GM21825 (cell line): ENCODE data around the gene HSPE1.
"Not testable (repeated sequence)": the region's sequence is repeated elsewhere in the genome, so short reads cannot be mapped to it uniquely, and the experiment has no call there.

ENCODE experiments used
- ATAC-seq: cut with Tn5 transposase; IDR thresholded peaks from one replicate; pipeline ENCODE4 v1.9.1; 2021; ENCODE audit warnings: mild to moderate bottlenecking, moderate library complexity; ENCODE audit not compliant: unreplicated experiment

The HSPE1 gene

DNA sequence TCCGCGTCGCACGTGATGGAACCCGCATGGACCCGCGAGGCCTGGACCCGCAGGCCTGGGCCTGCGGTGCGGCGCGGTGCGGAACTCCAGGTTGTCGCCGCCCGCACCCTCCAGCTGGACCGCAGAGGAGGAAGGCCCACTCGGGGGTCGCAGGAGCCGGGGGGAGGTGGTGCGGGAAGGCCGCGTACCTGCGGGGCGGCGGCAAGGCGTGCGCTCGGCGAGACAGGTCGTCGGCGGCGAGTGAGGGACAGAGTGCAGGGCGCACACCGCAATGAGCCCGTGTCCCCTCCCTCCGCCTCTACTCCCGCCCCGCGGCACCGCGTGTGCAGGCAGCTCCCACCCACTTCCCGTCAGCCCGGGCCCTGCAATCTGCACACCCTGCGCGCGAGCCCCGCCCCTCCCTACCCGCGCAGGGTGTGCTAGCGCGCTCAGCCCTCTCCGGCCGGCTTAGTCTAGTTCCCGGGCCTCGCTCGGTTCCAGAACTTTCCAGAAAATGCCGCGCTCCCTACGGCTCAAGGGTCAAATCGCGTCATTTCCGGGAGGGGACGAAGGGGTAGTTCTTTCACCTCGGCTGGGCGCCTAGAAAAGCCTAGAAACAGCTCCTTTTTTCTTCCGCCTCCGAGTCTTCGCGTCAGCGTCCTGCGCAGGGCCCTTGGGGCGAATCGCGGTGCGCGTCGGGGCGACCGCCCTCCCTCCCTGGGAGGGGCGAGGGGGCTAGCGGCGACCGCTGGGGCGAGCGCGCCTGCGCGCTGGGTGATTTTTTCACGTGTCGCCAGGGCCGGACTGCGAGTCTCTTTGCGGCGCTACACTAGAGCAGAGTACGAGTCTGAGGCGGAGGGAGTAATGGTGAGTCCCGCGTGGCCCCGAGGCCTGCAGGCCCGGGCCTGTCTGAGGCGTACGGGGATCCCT lies at the start of gene HSPE1, which contains the start of gene HSPD1:
TSS of gene HSPE1 (plus strand) at position 786 of the 909 bp plus-strand sequence. CDS start at position 844, 58 bp downstream.
TSS of gene HSPD1 (minus strand) at position 247 of the 909 bp plus-strand sequence. CDS start 992 bp downstream, outside the sequence.
- ATAC-seq = peak; percentile 84

DNA sequence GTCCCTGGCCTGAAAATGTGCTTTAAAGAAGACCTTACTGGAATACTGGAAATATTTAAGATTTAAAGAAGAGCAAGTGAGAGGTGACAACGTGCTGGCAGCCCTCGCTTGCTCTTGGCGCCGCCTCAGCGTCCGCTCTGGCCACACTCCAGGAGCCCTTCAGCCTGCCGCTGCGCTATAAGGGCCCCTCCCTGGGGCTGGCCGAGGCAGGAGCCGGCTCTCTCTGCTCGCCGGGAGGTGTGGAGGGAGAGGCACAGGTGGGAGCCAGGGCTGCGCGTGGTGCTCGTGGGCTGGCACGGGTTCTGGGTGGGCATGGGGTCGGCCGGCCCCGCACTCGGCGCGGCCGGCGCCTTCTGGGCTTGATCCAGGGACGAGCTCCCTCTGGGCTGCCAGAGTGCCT lies 49.7 kb upstream of the HSPE1 start:
- ATAC-seq = no peak

DNA sequence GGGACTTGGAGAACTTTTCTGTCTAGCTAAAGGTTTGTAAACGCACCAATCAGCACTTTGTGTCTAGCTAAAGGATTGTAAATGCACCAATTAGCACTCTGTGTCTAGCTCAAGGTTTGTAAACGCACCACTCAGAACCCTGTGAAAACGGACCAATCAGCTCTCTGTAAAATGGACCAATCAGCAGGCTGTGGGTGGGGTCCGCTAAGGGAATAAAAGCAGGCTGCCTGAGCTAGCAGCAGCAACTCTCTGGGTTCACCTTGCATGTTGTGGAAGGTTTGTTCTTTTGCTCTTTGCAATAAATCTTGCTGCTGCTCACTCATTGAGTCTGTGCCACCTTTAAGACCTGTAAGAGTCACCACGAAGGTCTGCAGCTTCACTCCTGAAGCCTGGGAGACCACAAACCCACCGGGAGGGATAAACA lies 49.2 kb upstream of the HSPE1 start:
- ATAC-seq = not testable (repeated sequence)

DNA sequence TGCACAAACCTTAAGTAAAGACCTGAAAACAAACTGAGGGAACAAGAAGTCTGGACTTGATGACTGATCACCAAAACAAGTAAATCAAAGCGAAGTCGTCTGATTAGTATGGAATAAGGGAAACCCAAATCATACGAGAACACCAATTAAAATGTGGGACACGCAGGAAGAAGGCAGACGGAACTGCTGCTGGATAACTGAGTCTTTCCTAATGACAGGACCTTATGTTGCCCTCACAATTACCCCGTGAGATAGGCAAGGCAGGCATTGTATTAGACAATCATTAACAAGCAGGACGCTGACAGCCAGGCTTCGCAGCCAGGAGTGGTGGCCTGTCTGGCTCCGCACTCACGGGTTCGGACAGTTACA lies 47.4 kb upstream of the HSPE1 start:
- ATAC-seq = no peak

DNA sequence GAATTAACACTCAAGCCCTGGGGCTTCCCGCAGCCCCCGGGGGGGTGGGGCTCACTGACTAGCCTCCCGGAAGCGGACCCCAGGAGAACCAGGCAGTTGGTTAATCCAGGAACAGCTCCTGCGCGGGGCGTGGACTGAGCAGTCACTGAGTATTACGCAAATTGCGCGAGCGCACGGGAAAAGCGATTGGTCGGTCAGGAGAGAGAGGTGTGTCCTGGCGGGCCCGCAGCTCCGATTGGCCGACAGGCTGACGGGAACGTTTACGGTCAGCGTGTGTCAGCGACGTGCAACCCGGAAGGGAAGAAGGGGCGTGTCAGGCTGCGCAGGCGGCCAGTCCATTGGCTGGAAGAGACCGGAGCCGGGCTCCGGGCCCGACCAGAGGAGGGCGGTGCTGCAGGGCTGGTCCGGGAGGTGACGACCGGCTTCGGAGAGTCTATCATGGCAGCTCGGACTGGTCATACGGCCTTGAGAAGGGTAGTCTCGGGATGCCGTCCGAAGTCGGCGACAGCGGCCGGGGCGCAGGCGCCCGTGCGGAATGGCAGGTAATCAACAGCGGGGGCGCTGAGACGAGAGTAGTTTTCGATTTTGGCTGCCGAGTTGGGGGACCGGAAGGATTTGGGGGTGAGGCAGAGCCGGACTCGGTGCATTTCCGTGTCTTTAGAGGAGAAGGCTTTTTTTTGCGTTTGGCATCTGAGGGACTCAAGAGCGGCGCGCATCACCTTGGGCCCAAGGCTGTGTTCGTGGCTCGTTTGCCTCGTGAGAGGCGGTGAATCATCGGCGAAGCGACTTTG lies 46.9 kb upstream of the HSPE1 start, which contains the start of gene COQ10B:
TSS of gene COQ10B (plus strand) at position 430 of the 791 bp plus-strand sequence. CDS start at position 439, 9 bp downstream.
- ATAC-seq = peak; percentile 94

DNA sequence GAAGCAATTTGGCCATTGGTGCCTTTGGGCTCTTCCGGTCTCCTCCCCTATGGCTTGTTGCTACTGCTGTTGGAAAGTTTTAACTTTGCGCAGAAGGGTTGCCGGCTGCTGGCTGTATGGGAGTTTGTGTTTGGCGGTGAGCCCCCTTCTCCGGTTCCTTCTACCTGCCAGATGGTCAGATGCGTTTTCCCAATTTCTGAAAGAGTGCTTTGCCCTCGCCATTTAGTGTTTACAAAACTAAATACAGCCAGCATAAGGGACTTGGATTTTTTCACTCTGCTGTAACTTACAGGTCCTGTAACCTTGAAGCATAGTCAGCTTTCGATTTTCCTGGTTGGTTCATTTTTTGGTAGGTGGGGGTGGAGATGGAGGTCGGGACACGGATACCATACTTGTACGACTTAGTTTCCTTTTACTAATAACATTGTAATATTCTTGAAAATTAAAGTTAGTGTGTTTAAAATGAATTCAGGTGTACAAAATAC lies 46.2 kb upstream of the HSPE1 start:
- ATAC-seq = peak; percentile 28

DNA sequence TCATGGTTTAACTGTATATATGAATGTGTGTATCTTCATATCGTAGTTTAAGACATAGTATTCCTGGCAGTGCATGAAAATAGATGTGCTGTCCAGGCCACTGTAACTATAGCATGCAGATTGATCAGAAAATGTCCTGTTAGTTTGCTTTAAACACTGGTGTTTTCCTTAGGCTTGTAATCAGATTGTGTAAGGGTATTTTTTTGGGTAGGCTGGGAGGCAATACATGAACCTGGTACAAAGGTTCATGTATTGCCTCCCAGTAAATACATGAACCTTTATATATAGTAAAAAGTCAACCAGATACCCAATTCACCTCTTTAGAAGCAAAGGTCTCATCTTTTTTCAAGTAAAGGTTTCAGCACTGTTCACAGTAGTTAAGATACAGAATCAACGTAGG lies 45.3 kb upstream of the HSPE1 start:
- no peak for ATAC-seq

DNA sequence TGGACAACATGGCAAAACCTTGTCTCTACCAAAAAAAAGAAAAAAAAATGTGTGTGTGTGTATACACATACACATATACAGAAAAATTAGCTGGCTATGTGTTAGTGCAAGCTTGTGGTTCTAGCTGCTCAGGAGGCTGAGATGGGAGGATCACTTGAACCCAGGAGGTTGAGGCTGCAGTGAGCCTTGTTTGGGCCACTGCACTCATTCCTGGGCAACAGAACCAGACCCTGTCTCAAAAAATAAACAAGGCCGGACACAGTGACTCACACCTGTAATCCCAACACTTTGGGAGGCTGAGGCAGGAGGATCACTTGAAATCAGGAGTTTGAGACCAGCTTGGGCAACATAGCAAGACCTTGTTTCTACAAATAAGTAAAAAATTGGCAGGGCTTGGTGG lies 44.8 kb upstream of the HSPE1 start:
- no peak for ATAC-seq

DNA sequence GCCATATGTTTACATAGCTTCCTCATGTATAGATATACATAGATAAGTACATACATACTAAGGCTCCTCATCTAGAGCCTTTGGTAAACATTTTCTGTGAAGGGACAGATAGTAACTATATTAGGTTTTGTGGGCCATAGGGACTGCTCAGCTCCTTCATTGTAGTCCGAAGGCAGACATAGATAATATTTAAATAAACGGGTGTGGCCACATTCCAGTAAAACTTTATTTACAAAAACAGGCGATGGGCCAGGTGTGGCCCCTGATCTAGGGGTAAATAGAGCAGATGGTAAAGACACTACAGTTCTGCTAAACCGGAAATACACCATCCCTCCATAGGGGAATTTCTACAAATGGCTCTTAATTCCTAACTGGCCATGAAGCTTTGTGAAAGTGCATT lies 39.5 kb upstream of the HSPE1 start:
- no peak for ATAC-seq

DNA sequence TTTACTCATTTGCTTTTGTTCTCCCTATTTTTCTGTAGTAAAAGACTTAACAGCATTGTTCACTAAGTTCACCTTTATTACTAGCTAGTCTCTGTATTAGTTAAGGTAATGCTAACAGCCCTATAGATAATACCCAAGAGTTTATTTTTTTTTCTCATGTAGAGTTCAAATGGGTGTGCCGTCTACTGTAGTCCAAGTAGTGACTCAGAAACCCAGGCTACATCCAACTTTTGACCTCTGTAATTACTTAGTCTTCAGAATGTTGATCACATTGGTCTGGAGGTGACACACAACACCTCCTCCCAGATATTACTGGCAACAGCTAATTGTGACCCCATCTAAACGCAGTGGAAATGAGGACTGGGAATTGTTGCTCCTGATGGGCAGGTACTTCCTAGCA lies 39.1 kb upstream of the HSPE1 start:
- ATAC-seq = no peak

DNA sequence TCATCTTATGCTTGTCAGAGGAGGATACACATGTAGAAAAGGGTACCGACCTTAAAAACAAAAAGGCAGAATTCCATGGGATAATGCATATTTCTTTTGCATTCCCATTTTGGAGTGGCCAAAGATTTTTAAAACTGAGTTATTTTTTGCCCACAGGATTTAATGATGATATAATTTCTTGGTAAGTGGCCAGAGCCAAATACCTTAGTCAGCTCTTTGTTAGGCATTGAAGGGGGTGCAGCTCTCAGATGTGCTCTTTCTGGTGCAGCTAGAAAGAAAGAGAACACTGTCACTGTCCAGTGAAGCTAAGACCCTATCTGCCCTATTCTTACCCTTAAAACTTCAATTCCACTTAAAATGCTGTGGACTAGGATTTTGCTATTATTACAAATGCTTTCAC lies 36.0 kb upstream of the HSPE1 start:
- no peak for ATAC-seq

DNA sequence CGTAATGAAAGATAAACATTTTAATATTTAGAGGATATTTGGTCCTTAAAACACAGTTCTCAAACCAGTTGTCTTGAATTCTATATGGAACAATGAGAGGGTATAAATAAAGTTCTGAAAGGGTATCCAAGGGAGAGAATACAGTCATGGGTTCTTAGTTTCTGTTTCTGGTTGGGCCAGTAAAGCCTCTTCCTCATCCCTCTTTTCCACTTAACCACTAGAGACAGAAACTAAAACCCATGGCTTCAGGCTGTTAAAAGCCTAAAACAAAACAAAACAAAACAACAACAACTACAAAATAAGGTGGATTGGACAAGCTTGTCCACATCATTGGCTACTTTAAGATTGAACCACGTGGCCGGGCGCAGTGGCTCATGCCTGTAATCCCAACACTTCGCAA lies 28.0 kb upstream of the HSPE1 start:
- ATAC-seq = no peak

DNA sequence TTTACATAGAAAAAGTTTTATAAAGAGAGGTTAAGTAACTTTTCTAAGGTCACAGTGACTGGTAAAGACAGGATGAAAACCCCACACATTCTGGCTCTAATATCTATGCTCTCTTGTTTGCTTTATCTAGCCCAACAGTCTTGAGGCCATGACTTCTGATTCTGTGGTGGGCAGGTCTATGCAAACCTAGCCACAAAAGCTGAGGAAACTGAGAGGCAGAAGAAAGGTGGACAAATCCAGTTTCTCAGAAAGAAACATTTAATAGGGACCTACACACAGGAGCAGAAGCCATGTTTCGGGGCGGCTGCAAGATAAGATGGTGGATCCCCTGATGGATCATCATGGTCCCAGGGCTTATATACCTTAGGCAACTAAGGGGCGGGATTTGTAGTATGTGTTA lies 22.4 kb upstream of the HSPE1 start:
- ATAC-seq = no peak

DNA sequence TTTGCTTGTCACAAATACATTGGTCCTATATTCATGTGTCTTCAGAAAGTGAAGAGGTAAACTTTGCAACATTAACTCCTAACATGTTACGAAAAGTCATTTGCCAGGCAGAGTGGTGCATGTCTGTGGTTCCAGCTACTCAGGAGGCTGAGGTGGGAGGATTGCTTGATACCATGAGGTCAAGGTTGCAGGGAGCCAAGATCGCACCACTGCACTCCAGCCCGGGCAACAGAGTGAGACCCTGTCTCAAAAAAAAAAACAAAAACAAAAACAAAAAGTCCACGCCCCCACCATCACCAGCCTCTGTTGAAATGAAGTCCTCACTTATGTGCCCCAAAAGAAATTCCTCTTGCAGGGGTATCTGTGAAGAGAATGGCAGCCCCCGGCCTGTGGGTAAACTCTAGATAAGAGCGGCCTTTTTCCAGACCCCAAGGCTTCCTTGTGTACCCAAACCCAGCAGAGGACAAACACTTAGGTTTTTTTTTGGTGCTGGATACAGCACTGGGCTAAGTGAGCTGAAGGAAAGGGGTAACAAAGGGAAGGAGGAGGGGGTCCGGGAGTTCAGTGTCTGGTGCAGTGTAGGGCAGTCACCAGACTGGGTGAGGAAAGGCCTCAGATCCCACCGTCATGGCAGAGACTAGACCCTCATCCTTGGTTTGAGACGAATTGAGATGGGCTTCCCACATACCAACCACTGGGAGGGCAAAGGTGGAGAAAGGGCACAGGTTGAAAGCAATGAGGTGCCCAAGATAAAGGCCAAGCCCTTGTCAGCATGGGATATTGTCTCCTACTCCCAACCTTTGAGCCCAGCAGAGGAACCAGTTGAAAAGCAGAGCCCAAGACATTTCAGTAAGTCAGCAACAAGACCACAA lies 19.8 kb upstream of the HSPE1 start:
- ATAC-seq = no peak

DNA sequence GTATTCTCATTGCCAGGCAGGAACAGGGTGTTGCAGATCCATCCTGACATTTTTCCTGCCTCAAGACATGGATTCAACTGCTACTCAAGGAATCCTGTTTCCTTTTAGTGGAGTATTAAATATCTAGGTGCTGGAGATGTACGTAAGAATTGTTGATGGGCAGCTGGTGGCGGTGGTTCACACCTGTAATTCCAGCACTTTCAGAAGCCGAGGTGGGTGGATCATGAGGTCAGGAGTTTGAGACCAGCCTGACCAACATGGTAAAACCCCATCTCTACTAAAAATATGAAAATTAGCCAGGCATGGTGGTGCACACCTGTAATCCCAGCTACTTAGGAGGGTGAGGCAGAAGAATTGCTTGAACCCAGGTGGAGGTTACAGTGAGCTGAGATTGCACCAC lies 15.9 kb upstream of the HSPE1 start:
- not testable (repeated sequence) for ATAC-seq

DNA sequence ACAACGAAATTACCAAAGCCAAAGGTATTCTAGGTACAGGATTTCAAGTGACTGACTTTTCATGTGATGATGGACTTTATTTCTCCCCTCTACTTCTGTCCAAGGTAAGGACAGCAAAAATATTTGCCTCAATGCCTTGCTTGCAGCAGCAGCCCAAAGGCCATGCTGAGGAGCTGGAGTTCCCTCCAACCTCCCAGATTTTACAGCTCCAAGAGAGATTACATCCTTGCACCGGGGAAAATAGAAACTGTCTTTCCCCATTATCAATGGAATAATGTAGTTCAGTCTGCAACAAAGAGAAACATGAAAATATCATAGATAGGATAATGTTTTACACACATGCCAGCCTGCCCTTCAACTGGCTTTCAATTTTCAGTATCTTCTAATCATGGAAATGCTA lies 14.0 kb upstream of the HSPE1 start:
- no peak for ATAC-seq

DNA sequence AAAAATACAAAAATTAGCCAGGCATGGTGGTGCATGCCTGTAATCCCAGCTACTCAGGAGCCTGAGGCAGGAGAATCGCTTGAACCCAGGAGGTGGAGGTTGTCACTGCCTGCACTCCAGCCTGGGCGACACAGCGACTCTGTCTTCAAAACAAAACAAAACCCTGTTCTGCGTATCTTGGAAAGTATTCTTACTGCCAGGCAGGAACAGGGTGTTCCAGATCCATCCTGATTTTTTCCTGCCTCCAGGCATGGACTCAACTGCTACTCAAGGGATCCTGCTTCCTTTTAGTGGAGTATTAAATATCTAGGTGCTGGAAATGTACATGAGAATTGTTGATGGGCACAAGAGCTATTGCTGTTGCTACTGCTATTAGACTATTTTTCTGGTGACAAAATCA lies 12.8 kb upstream of the HSPE1 start:
- ATAC-seq = no peak

DNA sequence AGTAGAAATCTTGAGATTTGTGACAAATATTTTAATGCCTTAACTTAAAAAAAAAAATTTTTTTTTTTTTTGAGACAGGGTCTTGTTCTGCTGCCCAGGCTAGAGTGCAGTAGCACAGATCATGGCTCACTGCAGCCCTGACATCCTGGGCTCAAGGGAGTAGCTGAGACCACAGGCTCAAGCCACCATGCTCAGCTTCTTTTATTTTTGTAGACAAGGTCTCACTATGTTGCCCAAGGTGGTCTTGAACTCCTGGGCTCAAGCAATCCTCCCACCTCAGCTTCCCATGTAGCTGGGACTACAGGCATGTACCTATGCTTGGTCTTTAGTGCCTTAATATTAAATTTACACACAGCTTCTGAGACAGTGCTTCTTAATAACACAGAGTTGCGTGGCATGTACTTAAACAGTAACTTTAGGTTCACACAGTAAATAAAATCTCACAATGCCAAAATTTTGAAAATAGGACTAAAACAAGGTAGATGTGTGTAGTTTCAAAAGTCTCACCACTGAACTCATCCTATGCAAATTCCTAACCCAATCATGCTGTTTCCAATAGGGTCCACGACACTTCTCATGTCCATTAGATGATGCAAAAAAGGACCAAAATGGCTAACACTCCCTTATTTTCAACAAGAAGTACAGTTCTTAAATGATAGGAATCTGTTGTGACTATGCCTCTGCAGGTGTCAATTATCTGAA lies 4.6 kb upstream of the HSPE1 start:
- ATAC-seq = no peak

DNA sequence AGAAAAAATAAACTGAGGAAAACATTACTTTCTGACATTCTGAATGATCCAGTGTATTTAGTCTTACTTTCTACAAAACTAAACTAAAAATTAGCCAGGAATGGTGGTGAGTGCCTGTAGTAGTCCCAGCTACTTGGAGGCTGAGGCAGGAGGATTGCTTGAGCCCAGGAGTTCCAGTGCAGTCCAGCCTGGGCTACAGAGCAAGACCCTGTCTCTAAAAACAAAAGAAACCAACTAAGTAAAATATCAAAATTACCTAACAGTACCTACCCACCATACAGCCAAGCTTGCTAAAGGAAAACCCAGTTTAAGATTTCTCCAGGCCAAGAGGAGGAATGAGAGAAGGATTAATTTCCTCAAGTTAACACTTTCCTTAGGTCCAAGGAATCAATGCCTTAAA lies 3.5 kb upstream of the HSPE1 start:
- no peak for ATAC-seq

DNA sequence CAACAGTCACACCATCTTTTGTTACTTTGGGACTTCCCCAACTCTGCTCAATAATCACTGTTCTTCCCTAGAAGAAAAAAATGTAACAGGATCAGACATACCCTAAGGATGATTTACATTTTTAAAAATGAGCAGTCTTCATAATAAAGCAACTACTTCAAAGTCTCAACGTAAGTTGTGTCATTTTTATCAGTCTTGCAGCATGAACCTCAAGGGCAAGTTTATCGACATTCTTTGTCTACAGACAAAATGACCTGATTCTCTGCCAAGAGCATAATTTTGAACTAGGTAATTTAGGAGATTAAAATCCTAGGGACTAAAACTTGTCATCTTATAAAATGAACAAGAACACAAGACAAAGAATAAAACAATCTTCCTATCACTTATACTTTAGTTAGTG lies 2.9 kb upstream of the HSPE1 start:
- no peak for ATAC-seq
